KG1 (cell line): ENCODE results near the gene WFIKKN2.

Experiments used
- DNase-seq: peaks from one replicate; lab custom pipeline; 2025; lab: John Stamatoyannopoulos, UW

The WFIKKN2 gene

DNA sequence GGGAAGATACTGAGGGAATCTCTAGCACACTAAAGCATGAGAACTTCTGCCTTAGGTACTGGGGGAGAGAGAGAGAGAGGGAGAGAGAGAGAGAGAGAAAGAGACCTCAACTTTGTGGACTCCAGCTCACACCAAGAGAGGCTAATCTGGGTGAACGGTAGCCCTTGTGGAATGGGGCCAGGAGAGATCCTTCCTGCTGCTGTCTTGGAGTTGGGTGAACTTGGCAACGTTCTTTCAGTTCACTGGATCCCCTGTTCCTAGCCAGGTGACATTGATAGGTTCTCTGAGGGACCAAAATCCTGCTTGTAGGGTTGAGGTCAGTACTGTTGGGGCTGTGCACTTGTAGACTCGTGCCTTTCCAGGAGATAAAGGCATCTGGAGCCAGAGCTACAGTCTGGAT is 26.5 kb upstream of the WFIKKN2 start:
- no peak for DNase-seq

- DNase-seq: no peak
Measured at GRCh38 chr17:50813583-50813982, 21.8 kb upstream of the WFIKKN2 start.

- no peak for DNase-seq
Measured at GRCh38 chr17:50815400-50815799, 20.0 kb upstream of the WFIKKN2 start.

GRCh38 chr17:50816271-50816670 is 19.1 kb upstream of the WFIKKN2 start:
- no peak for DNase-seq

GRCh38 chr17:50816771-50817751 is 18.3 kb upstream of the WFIKKN2 start:
- no peak for DNase-seq

DNA sequence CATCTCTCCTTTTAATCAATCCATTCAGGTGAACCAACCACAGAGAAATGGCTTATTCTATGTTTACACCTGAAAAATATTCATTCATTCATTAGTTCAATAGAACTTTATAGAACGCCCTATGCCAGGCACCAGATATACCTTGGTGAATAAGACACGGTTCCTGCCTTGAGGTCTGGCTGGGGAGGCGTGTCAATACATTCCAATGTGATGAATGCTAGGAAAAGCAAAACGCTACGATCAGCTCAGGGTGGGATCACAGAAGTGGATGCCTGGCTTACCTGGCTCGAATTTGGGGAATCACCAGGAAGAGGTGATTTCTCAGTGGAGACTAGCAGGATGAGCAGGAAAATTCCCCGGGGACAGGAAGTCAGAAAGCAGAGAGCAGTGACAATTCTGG is 17.5 kb upstream of the WFIKKN2 start:
- DNase-seq: no peak

DNA sequence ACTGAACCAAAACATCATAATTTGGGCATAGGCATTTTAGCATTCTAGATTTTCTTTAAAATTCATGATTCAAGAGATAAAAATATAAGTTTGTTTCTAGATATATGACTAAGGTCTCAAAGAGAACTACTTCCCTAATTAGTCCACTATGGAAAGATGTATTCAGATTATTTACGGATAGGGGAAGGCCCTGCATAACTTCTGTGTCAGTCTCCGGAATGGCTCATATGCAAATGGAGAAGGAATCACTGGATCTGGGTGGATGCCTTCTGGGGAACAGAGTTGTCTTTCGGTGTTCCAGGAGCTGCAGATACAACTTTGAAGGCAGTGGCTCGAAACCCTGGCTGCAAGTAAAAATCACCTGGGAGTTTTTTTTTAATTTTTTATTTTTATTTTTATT is 17.1 kb upstream of the WFIKKN2 start:
- DNase-seq: no peak

DNA sequence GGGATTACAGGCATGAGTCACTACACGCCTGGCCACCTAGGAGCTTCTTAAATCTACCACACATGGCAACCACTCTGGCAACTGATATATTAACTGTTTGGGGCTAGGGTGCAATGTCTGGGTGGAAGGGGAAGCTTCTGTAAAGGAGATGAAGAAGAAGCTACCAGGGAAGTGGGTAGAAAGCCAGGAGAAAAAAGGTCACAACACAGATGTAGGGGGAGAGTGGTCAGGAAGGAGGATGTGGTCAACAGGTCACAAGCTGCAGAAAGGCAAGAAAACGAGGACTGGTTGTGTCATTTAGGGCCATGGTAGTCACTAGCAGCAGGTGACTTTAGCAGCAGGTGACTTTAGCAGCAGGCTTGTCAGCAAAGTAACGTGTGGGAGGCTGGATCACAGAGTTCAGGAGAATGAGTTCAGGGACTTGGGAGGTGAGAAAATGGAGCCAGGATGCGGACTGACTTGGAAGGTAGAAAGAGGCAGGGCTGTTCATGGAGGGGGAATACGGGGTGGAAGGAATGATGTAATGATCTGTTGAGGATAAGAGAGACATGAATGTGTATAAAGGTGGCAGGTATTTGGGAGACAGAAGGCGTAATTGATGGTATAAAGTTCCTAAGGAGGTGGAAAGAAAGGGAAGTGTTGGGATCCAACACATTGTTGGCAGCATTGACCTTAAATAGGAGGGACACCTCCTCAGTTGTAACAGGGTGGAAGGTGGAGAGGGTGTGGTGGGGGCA is 16.3 kb upstream of the WFIKKN2 start:
- DNase-seq: no peak

DNA sequence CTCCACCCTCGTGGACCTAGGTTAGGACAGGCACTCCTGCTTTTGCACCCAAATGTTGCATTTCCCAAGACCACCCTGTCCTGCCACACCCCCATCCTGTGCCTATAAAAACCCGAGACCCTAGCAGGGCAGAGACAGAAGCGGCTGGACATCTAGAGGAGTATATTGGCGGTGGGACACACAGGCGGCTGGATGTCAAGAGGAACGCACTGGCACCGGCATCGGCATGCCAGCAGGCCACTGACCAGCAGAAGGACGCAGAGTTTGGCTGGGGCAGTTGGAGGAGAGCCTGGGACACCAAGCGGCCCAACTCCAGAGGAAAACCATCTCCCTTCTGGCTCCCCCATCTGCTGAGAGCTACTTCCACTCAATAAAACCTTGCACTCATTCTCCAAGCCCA is 14.7 kb upstream of the WFIKKN2 start:
- DNase-seq: no peak

DNA sequence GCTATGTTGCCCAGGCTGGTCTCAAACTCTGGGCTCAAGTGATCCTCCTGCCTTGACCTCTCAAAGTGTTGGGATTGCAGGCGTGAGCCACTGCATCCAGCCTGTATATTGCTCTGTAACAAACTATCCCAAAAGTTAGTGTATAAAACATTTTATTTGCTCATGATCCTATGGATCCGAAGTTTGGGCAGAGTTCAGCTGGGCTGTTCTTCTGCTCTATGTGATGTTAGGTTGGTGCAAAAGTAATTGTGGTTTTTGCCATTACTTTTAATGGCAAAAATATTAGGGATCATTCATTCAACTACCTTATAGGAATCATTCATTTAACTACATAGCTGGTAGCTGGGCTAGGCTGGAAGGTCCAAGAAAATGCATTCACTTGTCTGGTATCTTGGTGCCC is 12.8 kb upstream of the WFIKKN2 start:
- DNase-seq: no peak

DNA sequence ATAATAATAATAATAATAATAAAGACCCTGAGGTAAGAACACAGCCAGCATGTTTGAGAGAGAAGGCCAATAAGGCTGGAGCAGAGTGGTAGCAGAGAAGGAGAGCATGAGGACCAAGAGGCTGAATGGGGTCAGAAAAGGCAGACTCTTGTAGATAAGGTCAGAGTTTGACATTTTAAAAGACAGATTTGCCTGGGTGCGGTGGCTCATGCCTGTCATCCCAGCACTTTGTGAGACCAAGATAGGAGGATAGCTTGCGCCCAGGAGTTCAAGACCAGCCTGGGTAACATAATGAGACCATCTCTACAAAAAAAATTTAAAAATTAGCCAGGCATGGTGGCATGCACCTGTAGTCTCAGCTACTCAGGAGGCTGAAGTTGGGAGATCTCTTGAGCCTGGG is 11.0 kb upstream of the WFIKKN2 start:
- DNase-seq: no peak

GRCh38 chr17:50825188-50825587 is 10.2 kb upstream of the WFIKKN2 start:
- DNase-seq: no peak

DNA sequence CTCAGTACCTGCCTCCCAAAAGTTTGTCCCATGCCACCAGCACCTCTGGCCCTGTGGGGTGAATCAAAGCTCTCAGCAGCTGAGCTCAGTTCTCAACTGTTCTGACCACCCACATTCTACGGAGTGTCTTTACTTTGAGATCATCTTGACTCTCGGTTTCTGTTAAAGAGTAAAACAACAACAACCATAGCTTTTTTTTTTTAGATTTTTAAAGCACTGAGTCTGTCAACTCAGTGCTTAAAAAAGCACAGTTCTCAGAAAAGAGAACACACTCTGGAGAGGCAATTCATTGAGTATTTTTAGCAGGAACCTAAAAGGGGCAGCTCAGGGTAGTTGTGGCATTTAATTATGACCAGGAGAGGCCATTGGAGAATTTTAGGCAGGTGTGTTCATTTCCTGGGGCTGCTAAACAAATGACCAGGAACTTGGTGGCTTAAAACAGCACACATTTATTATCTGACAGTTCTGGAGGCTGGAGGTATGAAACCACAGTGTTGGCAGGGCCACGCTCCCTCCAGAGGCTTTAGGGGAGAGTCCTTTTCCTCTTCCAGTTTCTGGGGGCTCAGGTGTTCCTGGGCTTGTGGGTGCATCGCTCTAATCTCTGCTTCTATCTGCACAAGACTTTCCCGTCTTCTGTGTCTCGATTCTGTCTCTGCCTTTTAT is 6.7 kb upstream of the WFIKKN2 start:
- no peak for DNase-seq

DNA sequence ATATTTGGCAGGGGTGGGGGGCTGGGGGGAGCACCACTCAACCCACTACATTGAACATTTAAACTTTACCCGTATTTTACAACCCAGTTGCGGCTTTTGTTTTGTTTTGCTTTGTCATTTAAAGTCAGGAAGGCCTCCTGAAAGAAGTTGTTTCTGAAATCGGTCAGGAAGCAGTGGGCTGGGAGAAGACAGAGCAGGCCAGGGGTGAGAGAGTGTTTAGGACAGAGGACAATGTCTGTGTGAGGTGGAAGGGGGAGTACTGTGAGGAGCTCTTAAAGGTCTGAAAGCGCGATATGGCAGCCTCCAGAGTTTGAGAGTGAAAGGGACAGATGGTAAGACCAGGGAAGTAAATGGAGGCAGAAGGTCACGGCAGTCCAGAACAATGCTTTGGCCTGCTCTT is 6.1 kb upstream of the WFIKKN2 start:
- DNase-seq: no peak

GRCh38 chr17:50830352-50830751 is 5.0 kb upstream of the WFIKKN2 start:
- no peak for DNase-seq

DNA sequence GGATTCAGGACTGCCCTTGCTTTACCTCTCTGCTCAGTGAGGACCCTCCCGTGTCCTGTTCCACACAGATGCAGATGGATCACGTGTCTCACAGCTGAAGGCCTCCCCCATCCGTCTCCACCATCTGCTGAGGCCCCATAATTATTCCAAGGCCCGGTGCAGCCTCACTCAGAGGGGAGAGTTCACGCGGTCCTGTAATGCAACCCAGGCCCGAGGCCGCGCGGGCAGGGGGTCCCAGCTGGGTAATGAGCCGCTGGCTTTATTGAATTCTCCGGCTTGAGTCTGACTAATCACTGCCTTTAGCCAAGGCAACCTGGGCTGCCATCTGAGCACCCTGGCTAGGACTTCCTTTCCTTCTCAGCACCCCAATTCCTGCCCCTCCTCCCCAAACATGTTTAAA is 4.4 kb upstream of the WFIKKN2 start:
- DNase-seq: no peak

- no peak for DNase-seq
Measured at GRCh38 chr17:50831471-50831928, 3.9 kb upstream of the WFIKKN2 start.

GRCh38 chr17:50832267-50832863 is 3.0 kb upstream of the WFIKKN2 start:
- no peak for DNase-seq

DNA sequence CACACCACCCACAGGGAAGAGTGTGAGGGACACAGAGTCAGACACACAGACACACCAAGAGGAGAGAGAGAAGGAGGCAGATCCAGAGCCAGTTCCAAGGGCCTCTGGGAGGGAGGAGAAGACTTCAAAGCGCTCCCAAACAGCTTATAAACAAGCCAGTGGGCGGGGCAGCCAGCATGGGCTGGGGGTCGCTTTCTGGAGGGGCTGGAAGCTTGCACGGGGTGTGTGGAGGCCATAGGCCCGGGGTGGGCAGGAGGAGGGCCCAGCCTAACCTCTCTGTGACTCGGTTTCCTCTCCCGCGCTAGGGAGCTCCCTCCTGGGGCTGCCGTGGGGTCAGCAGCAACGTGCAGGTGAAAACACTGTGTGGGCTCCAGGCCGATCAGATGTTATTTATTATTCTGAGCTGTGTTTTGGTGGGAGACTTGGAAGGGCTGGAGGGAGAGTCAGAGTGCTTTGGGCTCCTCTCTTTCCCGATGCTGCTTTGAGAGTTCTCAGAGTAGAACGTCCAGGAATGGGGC is 2.5 kb upstream of the WFIKKN2 start:
- DNase-seq: no peak

GRCh38 chr17:50833510-50834428 is 1.6 kb upstream of the WFIKKN2 start:
- DNase-seq: no peak
